ENCODE results near the gene SMPD4.
"Not testable (repeated sequence)": the region's sequence is repeated elsewhere in the genome, so short reads cannot be mapped to it uniquely, and the experiment has no call there.

GRCh38 chr2:130166611-130167010, 14.8 kb downstream of the SMPD4 start:
- TF ChIP-seq RAD21 (IDR thresholded peaks at IDR 0.05; ENCODE audit: low read depth); POLR2AphosphoS5 (IDR thresholded peaks at IDR 0.05; ENCODE audit: low read depth, low read length); SP1 (IDR thresholded peaks at IDR 0.05; ENCODE audit: low read depth); ZBTB33 (IDR thresholded peaks at IDR 0.05; ENCODE audit: extremely low read depth, insufficient replicate concordance, low read length); CTCF (IDR thresholded peaks at IDR 0.05 in 2 of 3, conservative IDR thresholded peaks at IDR 0.05 in 1 of 3; ENCODE audit: borderline replicate concordance in 1 of 3, insufficient read depth in 1 of 3, low read depth in 2 of 3, low read length in 2 of 3); ZFX (IDR thresholded peaks at IDR 0.05); EGR1 (IDR thresholded peaks at IDR 0.05; ENCODE audit: low read depth): not testable (repeated sequence)
